Sigmoid colon (tissue), 7 donors: ENCODE data around the gene TACC2. TPM values are rescaled to one million over a fixed set of nuclear protein-coding genes. Genes with fewer than 3 reads are reported as not detected.

Experiments
- DNase-seq: peaks from one replicate; pipeline ENCODE4 v3.0.0-alpha.2; 2019
- H3K27ac ChIP-seq, 4 donors: fragments of 200-600 bp; sonication (generic); one replicate each; pipeline ENCODE4 v1.5.1; 2016 to 2019; ENCODE audit warnings: mild to moderate bottlenecking in 1 of 4
- H3K27me3 ChIP-seq, 3 donors: fragments of 200-600 bp; sonication (generic); one replicate each; pipeline ENCODE4 v1.5.1; 2019; ENCODE audit warnings: mild to moderate bottlenecking in 1 of 3
- H3K36me3 ChIP-seq, 4 donors: fragments of 200-600 bp; sonication (generic); one replicate each; pipeline ENCODE4 v1.5.1; 2016 to 2019
- H3K4me1 ChIP-seq, 4 donors: fragments of 200-600 bp; sonication (generic); one replicate each; pipeline ENCODE4 v1.5.1; 2017 to 2019
- H3K4me3 ChIP-seq, 4 donors: fragments of 200-600 bp; sonication (generic); one replicate each; pipeline ENCODE4 v1.5.1; 2017 to 2019; ENCODE audit warnings: mild to moderate bottlenecking in 2 of 4, moderate library complexity in 1 of 4
- H3K9me3 ChIP-seq, 4 donors: fragments of 200-600 bp in 3 of 4; sonication (generic) in 3 of 4; one replicate each; pipeline versions ENCODE4 v1.5.1 to v1.6.1; 2013 to 2019
- CTCF ChIP-seq, 4 experiments: fragments of 450-650 bp in 3 of 4; fragments of 200-600 bp in 1 of 4; IDR thresholded peaks; one replicate each; pipeline ENCODE4 v1.5.1; 2016 to 2019; ENCODE audit warnings: antibody characterized with exemption in 4 of 4, mild to moderate bottlenecking in 3 of 4, moderate library complexity in 2 of 4
- EP300 ChIP-seq, 4 donors: sonication (generic); formaldehyde crosslinking; IDR thresholded peaks; one replicate each; pipeline ENCODE4 v1.6.1; 2017; ENCODE audit warnings: antibody characterized with exemption in 4 of 4
- POLR2A ChIP-seq, 2 donors: fragments of 450-650 bp; IDR thresholded peaks; one replicate each; pipeline ENCODE4 v1.6.1; 2016; ENCODE audit warnings: antibody characterized with exemption in 2 of 2, mild to moderate bottlenecking in 2 of 2, moderate library complexity in 2 of 2
- POLR2AphosphoS5 ChIP-seq, 4 donors: sonication (generic); formaldehyde crosslinking; IDR thresholded peaks; one replicate each; pipeline ENCODE4 v1.6.1; 2017; ENCODE audit warnings: antibody characterized with exemption in 4 of 4
- WGBS, 2 donors: extraction: QIAGEN DNeasy Blood & Tissue Kit; methylation state at CpG; one replicate each; pipeline ENCODE4 v1.1.7; 2013; 5-methylcytosine and 5-hydroxymethylcytosine counted together
- intact Hi-C: fragments of 100-400 bp; cut with DNase I; formaldehyde crosslinking; loops from one replicate; pipeline ENCODE4 v1.15.1; 2023
- polyA plus RNA-seq, 3 donors: library from polyadenylated mRNA; stranded (reverse); fragments of 200-250 nt; gene quantifications; one replicate each; pipeline ENCODE4 v1.2.3, GENCODE V29; 2013
- total RNA-seq, 4 donors: library from RNA; depleted of rRNA; stranded (reverse); fragments of >200 nt; gene quantifications; one replicate each; pipeline ENCODE4 v1.1.0, GENCODE V29; 2016
- donor health status: healthy with polysubstance abuse.
- donor health status: Bipolar disorder and iron deficiency.
- donor health status: healthy.

TACC2 gene
- total and polyA plus RNA-seq, 7 donors: 43.7 to 173 (median 71.0) TPM

GRCh38 chr10:122164023-122164601 is 175.1 kb downstream of the TACC2 start:
- 40 to 82% methylated on average over 25 of the region's 25 CpGs for WGBS, 2 donors
- H3K27ac ChIP-seq: peak overlapping the region in 3 of 4 donors; percentile 2 to 62 (median 46)
- TF ChIP-seq POLR2A (IDR thresholded peaks at IDR 0.05): no peak
- no peak for TF ChIP-seq CTCF (IDR thresholded peaks at IDR 0.05)
- TF ChIP-seq EP300 (IDR thresholded peaks at IDR 0.05): no peak
- TF ChIP-seq POLR2AphosphoS5 (IDR thresholded peaks at IDR 0.05): no peak

GRCh38 chr10:122164815-122165483 is 176.0 kb downstream of the TACC2 start:
- Histone ChIP-seq H3K27me3 (no peaks in the 10 kb centered on the region), H3K27ac (peak overlapping the region in 3 of 4 donors; percentile 2 to 62 (median 46)), H3K4me1 (peaks cover 0 to 69% (median 47%) of the 10 kb centered on the region in 4 donors), H3K9me3 (no peaks in the 10 kb centered on the region), H3K4me3 (no peak overlapping the region), H3K36me3 (no peaks in the 10 kb centered on the region)
- intact Hi-C loops: no loop called here
- 29 to 40% methylated on average over 17 of the region's 17 CpGs for WGBS, 2 donors
- TF ChIP-seq EP300 (IDR thresholded peaks at IDR 0.05) (no peak), CTCF (IDR thresholded peaks at IDR 0.05) (no peak), POLR2AphosphoS5 (IDR thresholded peaks at IDR 0.05) (no peak), POLR2A (IDR thresholded peaks at IDR 0.05) (no peak)
- no peak for DNase-seq

More at GRCh38 chr10:122164023-122164601, 175.1 kb downstream of the TACC2 start:
- Histone ChIP-seq H3K9me3 (no peaks in the 10 kb centered on the region), H3K4me3 (peak overlapping the region in 3 of 4 donors; percentile 42 to 50 (median 50)), H3K36me3 (no peaks in the 10 kb centered on the region), H3K4me1 (peaks cover 0 to 73% (median 51%) of the 10 kb centered on the region in 4 donors), H3K27me3 (no peaks in the 10 kb centered on the region)
- no peak for DNase-seq
- intact Hi-C loops: no loop called here

- Histone ChIP-seq H3K27ac (peak overlapping the region in 1 of 4 donors; percentile 81), H3K4me3 (no peak overlapping the region), H3K4me1 (peaks cover 0 to 69% (median 49%) of the 10 kb centered on the region in 4 donors), H3K27me3 (no peaks in the 10 kb centered on the region), H3K9me3 (no peaks in the 10 kb centered on the region), H3K36me3 (no peaks in the 10 kb centered on the region)
- intact Hi-C loops: no loop called here
- no peak for TF ChIP-seq EP300 (IDR thresholded peaks at IDR 0.05)
- TF ChIP-seq CTCF (IDR thresholded peaks at IDR 0.05): no peak
- no peak for DNase-seq
- 68 to 74% methylated on average over 13 of the region's 13 CpGs for WGBS, 2 donors
Observed at GRCh38 chr10:122165484-122166276, 176.7 kb downstream of the TACC2 start.

- DNase-seq: no peak
- H3K36me3 ChIP-seq: no peaks in the 10 kb centered on the region
- peaks cover 0 to 80% (median 64%) of the 10 kb centered on the region in 4 donors for H3K4me1 ChIP-seq
- intact Hi-C loops: no loop called here
- TF ChIP-seq EP300 (IDR thresholded peaks at IDR 0.05): no peak
- 90 to 96% methylated on average over 5 of the region's 5 CpGs for WGBS, 2 donors
- no peaks in the 10 kb centered on the region for H3K27me3 ChIP-seq
- H3K9me3 ChIP-seq: no peaks in the 10 kb centered on the region
- no peak overlapping the region for H3K4me3 ChIP-seq
- H3K27ac ChIP-seq: peak overlapping the region in 3 of 4 donors; percentile 41 to 81 (median 74)
Observed at GRCh38 chr10:122168101-122168500, 179.1 kb downstream of the TACC2 start.
